K562 treated with DMSO at 1 percent for 4 hours (cell line): ENCODE data around the gene ACAA1. TPM values are rescaled to one million over a fixed set of nuclear protein-coding genes. Genes with fewer than 3 reads are reported as not detected.

Experiments used
- total RNA-seq: library from RNA; unstranded; fragments of 300-600 nt; gene quantifications from 2 replicates; pipeline ENCODE4 v1.2.3, GENCODE V29; 2022; ENCODE audit not compliant: insufficient read depth

ACAA1 gene, protein sequence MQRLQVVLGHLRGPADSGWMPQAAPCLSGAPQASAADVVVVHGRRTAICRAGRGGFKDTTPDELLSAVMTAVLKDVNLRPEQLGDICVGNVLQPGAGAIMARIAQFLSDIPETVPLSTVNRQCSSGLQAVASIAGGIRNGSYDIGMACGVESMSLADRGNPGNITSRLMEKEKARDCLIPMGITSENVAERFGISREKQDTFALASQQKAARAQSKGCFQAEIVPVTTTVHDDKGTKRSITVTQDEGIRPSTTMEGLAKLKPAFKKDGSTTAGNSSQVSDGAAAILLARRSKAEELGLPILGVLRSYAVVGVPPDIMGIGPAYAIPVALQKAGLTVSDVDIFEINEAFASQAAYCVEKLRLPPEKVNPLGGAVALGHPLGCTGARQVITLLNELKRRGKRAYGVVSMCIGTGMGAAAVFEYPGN
- 65.0 and 71.6 TPM in 2 replicates for total RNA-seq

DNA sequence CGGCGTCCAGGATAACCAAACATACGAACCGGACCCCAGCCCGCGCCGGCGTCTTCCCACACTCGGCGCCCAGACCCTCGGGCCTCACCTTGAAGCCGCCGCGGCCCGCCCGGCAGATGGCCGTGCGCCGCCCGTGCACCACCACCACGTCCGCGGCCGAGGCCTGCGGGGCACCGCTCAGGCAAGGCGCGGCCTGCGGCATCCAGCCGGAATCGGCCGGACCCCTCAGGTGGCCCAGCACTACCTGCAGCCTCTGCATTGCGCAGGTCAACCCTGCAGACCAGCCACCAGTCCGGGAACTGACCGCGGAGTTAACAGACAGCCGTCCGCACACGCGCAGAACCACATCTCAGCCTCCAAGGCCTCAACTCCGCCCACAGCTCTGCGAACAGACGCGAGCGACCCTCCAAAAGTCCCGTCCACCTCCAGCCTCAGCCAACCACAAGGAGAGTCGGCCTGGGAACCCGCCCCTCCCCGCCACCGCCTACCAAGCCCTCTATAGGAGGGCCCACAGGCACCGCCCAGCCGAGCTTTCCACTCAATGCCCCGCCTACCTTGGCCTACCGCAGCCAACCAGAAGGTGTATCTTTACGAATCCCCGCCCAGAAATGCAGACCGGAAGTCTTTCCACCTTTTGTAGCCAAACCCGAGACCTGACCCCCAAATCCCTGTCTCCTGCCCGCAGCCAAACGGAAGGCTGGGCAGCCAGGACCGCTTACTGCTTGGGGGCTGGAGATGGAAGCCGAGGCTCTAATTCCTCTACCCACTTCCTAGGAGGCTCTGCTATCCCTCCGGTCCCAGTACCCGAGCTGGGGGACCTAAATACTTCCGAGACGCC lies at the start of gene ACAA1:
ACAA1 (minus strand) TSS at position 351 of the 838 bp plus-strand sequence; CDS start at position 259, 92 bp downstream.

DNA sequence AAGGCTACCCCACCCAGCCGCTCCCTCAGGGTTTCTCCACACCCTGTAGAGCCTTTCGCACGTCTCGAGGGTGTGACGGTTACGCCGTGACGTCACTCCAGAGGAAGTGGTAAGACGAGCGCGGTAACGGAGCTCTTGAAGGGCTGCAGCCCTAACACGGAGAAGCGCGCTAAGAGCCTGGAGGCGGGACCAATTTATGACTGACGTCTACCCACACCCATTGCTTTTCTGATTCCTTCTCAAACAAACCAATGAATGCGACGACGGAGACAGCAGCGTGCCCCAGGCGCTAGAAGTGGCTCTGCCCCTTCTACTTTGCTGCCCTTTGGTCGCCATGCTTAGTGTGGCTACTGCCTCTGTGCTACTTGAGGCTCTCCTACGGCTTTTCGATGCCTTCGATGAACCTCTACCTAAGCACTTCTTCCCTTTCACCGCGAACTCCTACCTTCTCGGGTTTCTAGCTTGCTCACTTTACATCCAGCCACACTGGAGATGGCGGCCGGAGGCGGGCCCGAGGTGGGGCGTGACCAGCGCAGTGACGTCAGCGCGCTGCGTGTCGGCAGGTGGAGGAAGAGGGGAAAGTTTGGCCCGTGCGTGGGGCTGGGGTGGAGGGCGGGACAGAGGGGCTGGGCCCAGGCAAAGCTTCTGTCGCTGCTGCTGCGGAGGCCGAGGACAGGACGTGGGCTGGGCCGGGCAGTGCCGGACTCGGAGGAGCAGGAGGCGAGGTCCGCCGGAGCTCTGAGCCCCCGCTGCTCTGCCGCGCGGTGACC lies 28.2 kb upstream of the ACAA1 start, which contains the start of gene OXSR1:
OXSR1 (plus strand) TSS at position 586 of the 770 bp plus-strand sequence. CDS start 340 bp downstream, outside the sequence.

DNA sequence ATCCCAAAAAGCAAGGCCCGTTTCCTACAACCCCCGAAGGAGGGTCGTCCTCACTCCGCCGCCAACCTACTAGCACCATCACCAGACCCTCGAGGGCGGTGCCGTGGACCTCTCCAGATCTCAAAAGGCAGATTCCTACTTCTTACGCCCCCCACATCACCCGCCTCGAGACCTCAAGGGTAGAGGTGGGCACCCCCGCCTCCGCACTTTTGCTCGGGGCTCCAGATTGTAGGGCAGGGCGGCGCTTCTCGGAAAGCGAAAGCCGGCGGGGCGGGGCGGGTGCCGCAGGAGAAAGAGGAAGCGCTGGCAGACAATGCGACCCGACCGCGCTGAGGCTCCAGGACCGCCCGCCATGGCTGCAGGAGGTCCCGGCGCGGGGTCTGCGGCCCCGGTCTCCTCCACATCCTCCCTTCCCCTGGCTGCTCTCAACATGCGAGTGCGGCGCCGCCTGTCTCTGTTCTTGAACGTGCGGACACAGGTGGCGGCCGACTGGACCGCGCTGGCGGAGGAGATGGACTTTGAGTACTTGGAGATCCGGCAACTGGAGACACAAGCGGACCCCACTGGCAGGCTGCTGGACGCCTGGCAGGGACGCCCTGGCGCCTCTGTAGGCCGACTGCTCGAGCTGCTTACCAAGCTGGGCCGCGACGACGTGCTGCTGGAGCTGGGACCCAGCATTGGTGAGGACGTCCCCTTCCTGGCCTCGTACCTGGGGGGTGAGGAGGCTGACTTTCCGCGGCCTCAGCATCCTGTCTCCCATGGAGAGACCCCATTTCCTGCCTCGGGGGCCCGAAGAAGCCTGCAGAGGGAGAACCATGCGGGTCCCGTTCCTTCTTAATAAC lies 1.6 kb upstream of the ACAA1 start, which contains the start of gene MYD88:
MYD88 (plus strand) TSS at position 313 of the 842 bp plus-strand sequence; CDS start at position 353, 40 bp downstream.

Other genes with a start within 250 kb of the ACAA1 start
- gene VILL, start 146.3 kb downstream of the ACAA1 start, total RNA-seq: 4.4 and 6.4 TPM in 2 replicates
- gene PLCD1, start 107.5 kb downstream of the ACAA1 start, total RNA-seq: 29.0 and 37.1 TPM in 2 replicates
- not detected in 2 replicates for gene DLEC1, start 97.9 kb downstream of the ACAA1 start, total RNA-seq
- 34.6 and 41.1 TPM in 2 replicates for gene MYD88, start 1.5 kb upstream of the ACAA1 start, total RNA-seq
- 16.8 and 21.4 TPM in 2 replicates for gene OXSR1, start 28.4 kb upstream of the ACAA1 start, total RNA-seq
- 0.45 TPM in 1 of 2 replicates, not detected in the other for gene SLC22A13, start 128.7 kb upstream of the ACAA1 start, total RNA-seq
- gene SLC22A14, start 145.2 kb upstream of the ACAA1 start, total RNA-seq: not detected in 2 replicates
- 3.9 and 5.7 TPM in 2 replicates for gene XYLB, start 209.7 kb upstream of the ACAA1 start, total RNA-seq